Bronchial epithelial cell (primary cell): ENCODE data around the gene HAPLN3. TPM values are rescaled to one million over a fixed set of nuclear protein-coding genes. Genes with fewer than 3 reads are reported as not detected.
"Not testable (repeated sequence)": the region's sequence is repeated elsewhere in the genome, so short reads cannot be mapped to it uniquely, and the experiment has no call there.

Experiments
- DNase-seq: peaks from one replicate; pipeline ENCODE4 v3.0.0-alpha.2; 2010; ENCODE audit warnings: low read depth
- FAIRE-seq: peaks from 2 replicates; lab custom pipeline; 2011; peaks lifted over from hg19 to GRCh38; lab: Jason Lieb, UNC
- H3K27me3 ChIP-seq: 2 replicates; pipeline ENCODE4 v1.5.1; 2011; ENCODE audit warnings: low read length; ENCODE audit not compliant: control insufficient read depth, insufficient read depth
- H3K36me3 ChIP-seq: 2 replicates; pipeline ENCODE4 v1.5.1; 2011; ENCODE audit warnings: low read length; ENCODE audit not compliant: control insufficient read depth, insufficient read depth
- H3K4me3 ChIP-seq: 2 replicates; pipeline ENCODE4 v1.5.1; 2011; ENCODE audit warnings: mild to moderate bottlenecking, low read depth, low read length, control low read depth
- CTCF ChIP-seq: IDR thresholded peaks from 2 replicates; pipeline ENCODE4 v1.5.1; 2011; ENCODE audit warnings: mild to moderate bottlenecking, moderate library complexity, low read length, control low read depth, inconsistent platforms; ENCODE audit not compliant: insufficient read depth, severe bottlenecking
- total RNA-seq: library from RNA; depleted of rRNA; stranded (reverse); fragments of >200 nt; gene quantifications from 2 replicates; pipeline ENCODE4 v1.2.1, GENCODE V29; 2014

The HAPLN3 gene
- 1.1 and 1.7 TPM in 2 replicates for total RNA-seq

GRCh38 chr15:88894819-88895767 is at the start of gene HAPLN3:
Gene HAPLN3 (minus strand): TSS chr15:88895544. CDS start chr15:88887298, 8,246 bp downstream.
- Histone ChIP-seq H3K4me3 (peak within 1 kb of the TSS; percentile 41), H3K27me3 (no peaks in the 10 kb centered on the region), H3K36me3 (no peaks in the 10 kb centered on the region)
- no peak for FAIRE-seq
- TF ChIP-seq CTCF: no peak
- no peak for DNase-seq

GRCh38 chr15:88940110-88940675 is 44.8 kb upstream of the HAPLN3 start:
- no peak for TF ChIP-seq CTCF
- no peak for DNase-seq
- Histone ChIP-seq H3K36me3 (no peaks in the 10 kb centered on the region), H3K27me3 (no peaks in the 10 kb centered on the region), H3K4me3 (no peak overlapping the region)
- no peak for FAIRE-seq

GRCh38 chr15:88939486-88939806 is 44.1 kb upstream of the HAPLN3 start:
- no peak for TF ChIP-seq CTCF
- no peak for DNase-seq
- no peak for FAIRE-seq
- no peaks in the 10 kb centered on the region for H3K36me3 ChIP-seq
- no peaks in the 10 kb centered on the region for H3K27me3 ChIP-seq
- H3K4me3 ChIP-seq: no peak overlapping the region

- H3K27me3 ChIP-seq: no peaks in the 10 kb centered on the region
- FAIRE-seq: no peak
- no peaks in the 10 kb centered on the region for H3K36me3 ChIP-seq
- TF ChIP-seq CTCF: no peak
- no peak overlapping the region for H3K4me3 ChIP-seq
- DNase-seq: no peak
Measured at GRCh38 chr15:88938802-88939485, 43.6 kb upstream of the HAPLN3 start.

- not testable (repeated sequence) for FAIRE-seq, H3K36me3 ChIP-seq, DNase-seq, H3K27me3 ChIP-seq, H3K4me3 ChIP-seq
Measured at GRCh38 chr15:88934449-88934848, 39.1 kb upstream of the HAPLN3 start.

- DNase-seq (no peak), FAIRE-seq (no peak)
- Histone ChIP-seq H3K27me3 (no peaks in the 10 kb centered on the region), H3K4me3 (no peak overlapping the region), H3K36me3 (no peaks in the 10 kb centered on the region)
- no peak for TF ChIP-seq CTCF
Measured at GRCh38 chr15:88932875-88933330, 37.6 kb upstream of the HAPLN3 start.
